Loucy (cell line): ENCODE data around the gene OR4C11.

ENCODE experiments used
- EZH2phosphoT487 ChIP-seq: fragments of 200-600 bp; IDR thresholded peaks from 2 replicates; pipeline ENCODE4 v1.6.1; 2018; ENCODE audit warnings: antibody characterized with exemption, mild to moderate bottlenecking, moderate library complexity, borderline replicate concordance
- TF ChIP-seq, protein P1 (sequence below): fragments of 200-600 bp; sonication (generic); conservative IDR thresholded peaks from 2 replicates; pipeline ENCODE4 v1.5.1; 2014; ENCODE audit warnings: mild to moderate bottlenecking, antibody characterized with exemption, low read length

DNA sequence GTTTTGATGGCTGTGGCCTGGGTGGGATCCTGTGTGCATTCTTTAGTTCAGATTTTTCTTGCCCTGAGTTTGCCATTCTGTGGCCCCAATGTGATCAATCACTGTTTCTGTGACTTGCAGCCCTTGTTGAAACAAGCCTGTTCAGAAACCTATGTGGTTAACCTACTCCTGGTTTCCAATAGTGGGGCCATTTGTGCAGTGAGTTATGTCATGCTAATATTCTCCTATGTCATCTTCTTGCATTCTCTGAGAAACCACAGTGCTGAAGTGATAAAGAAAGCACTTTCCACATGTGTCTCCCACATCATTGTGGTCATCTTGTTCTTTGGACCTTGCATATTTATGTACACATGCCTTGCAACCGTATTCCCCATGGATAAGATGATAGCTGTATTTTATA, 34.9 kb downstream of the OR4C11 start:
- TF ChIP-seq, protein P1, sequence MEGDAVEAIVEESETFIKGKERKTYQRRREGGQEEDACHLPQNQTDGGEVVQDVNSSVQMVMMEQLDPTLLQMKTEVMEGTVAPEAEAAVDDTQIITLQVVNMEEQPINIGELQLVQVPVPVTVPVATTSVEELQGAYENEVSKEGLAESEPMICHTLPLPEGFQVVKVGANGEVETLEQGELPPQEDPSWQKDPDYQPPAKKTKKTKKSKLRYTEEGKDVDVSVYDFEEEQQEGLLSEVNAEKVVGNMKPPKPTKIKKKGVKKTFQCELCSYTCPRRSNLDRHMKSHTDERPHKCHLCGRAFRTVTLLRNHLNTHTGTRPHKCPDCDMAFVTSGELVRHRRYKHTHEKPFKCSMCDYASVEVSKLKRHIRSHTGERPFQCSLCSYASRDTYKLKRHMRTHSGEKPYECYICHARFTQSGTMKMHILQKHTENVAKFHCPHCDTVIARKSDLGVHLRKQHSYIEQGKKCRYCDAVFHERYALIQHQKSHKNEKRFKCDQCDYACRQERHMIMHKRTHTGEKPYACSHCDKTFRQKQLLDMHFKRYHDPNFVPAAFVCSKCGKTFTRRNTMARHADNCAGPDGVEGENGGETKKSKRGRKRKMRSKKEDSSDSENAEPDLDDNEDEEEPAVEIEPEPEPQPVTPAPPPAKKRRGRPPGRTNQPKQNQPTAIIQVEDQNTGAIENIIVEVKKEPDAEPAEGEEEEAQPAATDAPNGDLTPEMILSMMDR = no peak
- TF ChIP-seq EZH2phosphoT487 = no peak
